ENCODE measurements around the gene SCOC.
"Not testable (repeated sequence)": the region's sequence is repeated elsewhere in the genome, so short reads cannot be mapped to it uniquely, and the experiment has no call there.

The SCOC gene

GRCh38 chr4:140361099-140361498 lies 12.3 kb upstream of the SCOC start:
- no peak for DNase-seq (ENCODE audit: low read depth)

DNA sequence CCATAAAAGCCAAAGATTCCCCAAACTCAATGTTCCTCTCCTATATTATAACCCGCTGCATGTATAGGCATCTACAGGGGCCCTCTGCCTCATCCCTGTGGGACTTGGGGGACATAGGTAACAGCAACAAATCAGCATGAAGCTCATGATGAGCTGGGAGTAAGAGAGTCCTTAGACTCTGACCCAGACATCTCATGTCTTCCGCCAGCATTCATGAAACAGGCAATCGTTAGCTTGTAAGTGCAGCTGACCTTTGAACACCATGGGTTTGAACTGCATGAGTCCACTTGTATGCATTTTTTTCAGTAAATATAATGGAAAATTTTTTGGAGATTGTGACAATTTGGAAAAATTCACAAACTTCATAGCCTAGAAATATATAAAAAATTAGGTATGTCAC lies 10.4 kb upstream of the SCOC start:
- no peak for DNase-seq (ENCODE audit: low read depth)

DNA sequence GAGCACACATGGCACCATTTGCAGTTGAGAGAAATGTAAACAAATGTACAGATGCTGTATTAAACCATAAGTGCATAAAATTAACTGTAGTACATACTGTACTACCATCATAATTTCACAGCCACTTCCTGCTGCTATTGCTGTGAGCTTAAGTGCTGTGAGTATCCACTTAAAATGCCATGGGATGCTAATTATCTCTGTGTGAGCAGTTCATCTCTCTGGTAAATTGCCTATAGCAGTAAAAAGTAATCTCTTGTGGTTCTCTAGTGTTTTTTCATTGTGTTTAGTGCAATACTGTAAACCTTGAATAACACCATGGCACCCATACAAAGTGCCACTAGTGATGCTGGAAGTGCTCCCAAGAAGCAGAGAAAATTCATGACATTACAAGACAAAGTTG lies 9.9 kb upstream of the SCOC start:
- peak; percentile 8 for DNase-seq (ENCODE audit: low read depth)

GRCh38 chr4:140367738-140368137 lies 5.7 kb upstream of the SCOC start:
- peak; percentile 2 for DNase-seq (ENCODE audit: low read depth)

DNA sequence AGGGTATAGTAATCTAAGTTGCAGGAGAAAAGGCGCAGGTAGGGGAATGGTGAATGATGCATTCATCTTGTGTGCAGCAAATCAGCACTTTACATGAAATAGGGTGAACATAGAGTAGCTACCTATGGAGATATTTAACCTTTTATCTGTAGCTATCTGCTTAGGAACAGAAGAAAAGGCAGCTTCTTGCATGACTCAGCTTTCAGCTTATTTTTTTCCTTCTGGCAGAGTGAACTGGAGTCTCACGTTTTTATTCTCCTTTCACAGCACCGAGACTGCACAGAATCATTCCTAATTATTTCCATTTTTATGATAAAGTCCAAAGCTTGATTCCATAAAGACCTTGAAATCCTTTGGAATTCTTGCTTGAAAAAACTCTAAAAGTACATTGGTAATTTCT lies 4.8 kb upstream of the SCOC start:
- no peak for DNase-seq (ENCODE audit: low read depth)

DNA sequence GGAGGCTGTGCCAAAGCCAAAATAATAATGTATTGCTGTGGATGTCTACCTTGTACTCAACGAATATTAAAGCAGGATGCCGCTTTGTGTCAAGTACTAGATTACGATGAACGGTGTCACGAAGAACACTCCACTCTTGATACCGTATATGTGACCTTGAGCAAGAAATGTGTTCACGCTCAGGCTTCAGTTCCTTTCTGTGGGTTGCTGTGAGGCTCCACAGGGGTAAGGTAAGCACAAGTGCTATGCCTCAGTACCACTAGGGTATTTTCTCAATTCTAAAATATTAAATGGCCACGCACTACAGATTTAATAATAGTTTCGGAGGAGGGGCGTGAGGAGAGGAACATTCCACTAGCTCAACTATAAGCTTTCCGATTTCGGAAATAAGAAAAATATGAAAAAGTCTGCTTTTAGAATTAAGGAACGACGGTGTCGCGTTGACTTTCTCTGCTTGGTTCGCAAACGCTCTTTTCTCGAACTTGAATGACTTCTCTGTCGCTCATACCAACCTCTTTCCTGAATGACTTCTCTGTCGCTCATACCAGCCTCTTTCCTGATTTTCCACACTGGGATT lies 607 bp upstream of the SCOC start:
- peak; percentile 0 for DNase-seq (ENCODE audit: low read depth)

- no peak for DNase-seq (ENCODE audit: low read depth)
These were observed 658 bp downstream of the SCOC start for GRCh38 chr4:140374130-140374477.

- DNase-seq (ENCODE audit: low read depth): no peak
These were observed 9.3 kb downstream of the SCOC start for GRCh38 chr4:140382732-140383131.

DNA sequence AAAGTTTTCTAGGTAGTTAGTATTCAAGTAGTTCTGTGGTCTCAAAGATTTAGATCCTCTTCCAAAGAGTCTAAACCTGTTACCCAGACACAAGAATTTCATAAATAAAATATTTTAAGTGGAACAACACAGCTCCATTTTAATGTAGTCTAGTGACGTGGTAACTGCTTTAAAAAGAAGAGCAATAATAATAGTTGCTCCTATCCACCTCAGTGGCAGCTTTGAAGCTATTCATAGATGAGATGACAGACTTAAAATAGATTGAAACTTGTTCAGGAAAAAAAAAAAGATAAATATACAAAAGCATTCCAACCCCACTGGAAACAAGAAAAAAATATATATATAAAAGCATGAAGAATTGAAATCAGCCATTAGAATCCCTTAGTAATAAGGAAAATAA lies 14.6 kb downstream of the SCOC start:
- DNase-seq (ENCODE audit: low read depth): no peak

DNA sequence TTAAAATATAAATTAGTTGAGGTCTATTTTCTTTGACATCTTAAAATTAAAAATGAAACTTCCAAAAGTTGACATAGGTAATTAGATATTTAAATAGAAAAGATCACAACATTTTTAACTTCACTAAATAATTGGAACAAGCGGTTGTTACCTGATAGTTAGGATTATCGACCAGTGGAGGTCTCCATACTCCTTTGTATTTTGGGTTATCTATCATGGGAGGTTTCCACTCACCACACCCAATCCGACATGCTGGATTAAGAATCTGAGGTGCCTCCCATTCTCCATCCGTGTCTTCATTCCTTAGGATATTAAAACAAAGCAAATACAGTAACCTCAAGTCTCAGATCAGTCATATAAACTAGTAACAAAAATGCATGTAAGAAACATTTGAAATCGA lies 22.2 kb downstream of the SCOC start:
- DNase-seq (ENCODE audit: low read depth): no peak

GRCh38 chr4:140400111-140400510 lies 26.7 kb downstream of the SCOC start:
- no peak for DNase-seq (ENCODE audit: low read depth)

DNA sequence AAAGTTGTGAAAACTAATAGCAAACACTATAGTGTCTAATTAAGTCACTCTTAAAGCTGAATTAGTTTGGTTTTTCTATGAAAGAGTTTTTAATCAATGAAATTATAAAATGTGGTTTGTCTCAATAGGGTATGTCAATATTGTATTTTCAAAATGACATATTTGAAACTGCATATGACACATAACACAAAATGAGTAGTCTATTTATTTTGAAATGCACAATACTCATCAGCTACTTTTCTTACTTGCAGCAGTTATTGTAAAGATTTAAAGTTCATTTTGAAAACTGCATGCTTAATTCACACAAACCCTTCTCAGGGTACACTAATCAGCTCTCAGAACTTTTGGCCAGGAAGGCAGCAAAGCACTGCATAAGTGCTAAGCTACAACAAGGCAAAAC lies 32.8 kb downstream of the SCOC start:
- no peak for DNase-seq (ENCODE audit: low read depth)

- DNase-seq (ENCODE audit: low read depth): no peak
These were observed 35.5 kb downstream of the SCOC start for GRCh38 chr4:140408974-140409373.

DNA sequence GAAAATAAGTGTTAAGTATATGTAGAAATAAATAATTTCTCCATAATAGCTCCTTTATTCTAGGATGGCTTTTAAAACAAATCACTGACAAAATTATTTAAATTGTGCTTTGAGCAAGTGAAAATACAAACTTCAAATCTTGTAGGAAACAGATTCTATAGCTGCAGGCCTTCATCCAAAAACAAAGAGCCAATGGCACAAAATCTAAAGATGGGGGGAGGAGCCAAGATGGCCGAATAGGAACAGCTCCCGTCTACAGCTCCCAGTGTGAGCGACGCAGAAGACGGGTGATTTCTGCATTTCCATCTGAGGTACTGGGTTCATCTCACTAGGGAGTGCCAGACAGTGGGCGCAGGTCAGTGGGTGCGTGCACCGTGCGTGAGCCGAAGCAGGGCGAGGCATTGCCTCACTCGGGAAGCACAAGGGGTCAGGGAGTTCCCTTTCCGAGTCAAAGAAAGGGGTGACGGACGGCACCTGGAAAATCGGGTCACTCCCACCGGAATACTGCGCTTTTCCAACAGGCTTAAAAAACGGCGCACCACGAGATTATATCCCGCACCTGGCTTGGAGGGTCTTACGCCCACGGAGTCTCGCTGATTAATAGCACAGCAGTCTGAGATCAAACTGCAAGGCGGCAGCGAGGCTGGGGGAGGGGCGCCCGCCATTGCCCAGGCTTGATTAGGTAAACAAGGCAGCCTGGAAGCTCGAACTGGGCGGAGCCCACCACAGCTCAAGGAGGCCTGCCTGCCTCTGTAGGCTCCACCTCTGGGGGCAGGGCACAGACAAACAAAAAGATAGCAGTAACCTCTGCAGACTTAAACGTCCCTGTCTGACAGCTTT lies 39.9 kb downstream of the SCOC start:
- not testable (repeated sequence) for DNase-seq (ENCODE audit: low read depth)

DNA sequence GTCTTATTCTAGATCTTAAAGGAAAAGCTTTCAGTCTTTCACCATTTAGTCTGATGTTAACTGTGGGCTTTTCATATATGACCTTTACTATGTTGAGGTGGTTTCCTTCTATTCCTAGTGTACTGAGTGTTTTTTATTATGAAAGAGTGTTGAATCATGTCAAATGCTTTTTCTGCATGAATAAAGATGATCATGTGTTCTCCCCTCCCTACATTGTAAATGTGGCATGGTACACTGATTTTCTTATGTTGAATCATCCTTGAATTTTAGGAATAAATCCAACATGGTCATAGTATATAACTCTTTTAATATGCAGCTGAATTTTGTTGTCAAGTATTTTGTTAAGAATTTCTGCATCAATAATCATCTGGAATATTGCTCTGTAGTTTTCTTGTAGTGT lies 49.7 kb downstream of the SCOC start:
- no peak for DNase-seq (ENCODE audit: low read depth)

DNA sequence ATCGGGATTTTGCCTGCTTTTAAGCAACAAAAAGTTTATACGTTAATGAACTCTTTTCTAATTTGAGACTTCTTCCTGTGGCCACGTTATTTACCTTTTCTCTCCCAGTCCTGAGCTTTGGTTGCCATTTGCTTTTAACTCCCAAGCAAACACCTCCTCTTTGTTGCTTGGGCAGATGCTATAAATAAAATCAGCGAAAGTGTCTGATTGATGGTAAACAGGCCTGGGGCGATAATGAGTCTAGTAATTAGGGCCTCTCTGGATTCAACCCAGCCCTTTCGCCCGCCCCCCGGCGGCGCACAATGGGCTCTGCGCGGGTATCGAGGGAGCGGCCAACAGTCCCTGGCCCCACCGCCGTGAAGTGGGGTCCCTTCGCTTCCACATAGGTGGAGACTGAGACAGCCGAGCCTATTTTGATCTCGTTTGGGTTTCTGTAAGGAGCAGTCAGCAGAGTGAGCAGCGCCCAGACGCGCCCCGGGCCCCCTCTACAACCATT lies 53.2 kb downstream of the SCOC start:
- no peak for DNase-seq (ENCODE audit: low read depth)

DNA sequence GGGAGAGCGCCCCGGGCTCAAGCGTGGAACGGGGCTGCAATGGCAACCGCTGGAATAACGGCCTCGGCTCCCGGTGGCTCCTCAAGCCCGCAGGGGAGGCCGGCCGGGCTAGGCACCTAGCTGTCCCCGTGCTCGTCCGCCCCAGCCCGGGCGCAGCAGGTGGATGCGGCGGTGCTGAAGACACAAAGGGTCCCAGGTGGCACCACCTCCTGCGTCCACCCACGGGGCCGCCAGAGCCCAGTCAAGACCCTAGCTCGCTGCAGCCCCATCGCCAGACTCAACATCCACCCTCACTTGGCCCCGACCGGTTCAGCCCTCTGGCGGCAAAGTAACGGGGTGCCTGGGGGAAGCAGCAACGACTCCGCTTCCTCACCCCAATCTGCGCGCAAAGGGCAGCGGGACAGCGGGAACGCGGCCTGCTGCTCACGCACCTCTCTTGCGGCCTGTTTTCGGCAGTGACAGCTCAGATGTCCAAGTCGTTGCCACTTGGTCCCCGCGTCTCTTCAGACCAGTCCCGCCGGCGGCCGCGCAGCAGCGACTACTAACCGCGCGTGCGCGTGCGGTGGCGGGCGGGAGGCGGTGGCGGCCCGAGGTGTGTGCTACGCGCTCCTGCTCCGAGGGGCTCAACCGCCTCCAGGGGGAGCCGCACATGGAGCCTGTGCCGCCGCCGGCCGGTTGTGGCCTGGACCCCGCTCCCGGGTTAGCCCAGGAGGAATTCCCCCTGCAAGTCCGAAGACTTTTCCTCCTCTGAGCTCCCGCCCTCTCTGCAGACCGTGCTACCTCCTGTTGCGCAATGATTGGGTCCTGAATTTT lies 53.9 kb downstream of the SCOC start, which contains the start of gene CLGN:
TSS of gene CLGN (minus strand) at position 543 of the 813 bp plus-strand sequence. CDS start 14,570 bp downstream, outside the sequence.
- DNase-seq (ENCODE audit: low read depth): peak; percentile 8

GRCh38 chr4:140427919-140428471 lies 54.5 kb downstream of the SCOC start:
- no peak for DNase-seq (ENCODE audit: low read depth)
